AG04449 (cell line): Measurements from ENCODE around the gene NOL4L.

Experiments
- CTCF ChIA-PET: fragments of 350-600 bp; formaldehyde crosslinking; extraction: SDS; loops from one replicate; lab custom pipeline; 2021; ENCODE audit warnings: antibody characterized with exemption; lab: Yijun Ruan, JAX
- POLR2A ChIA-PET: fragments of 400-600, 350-600 bp; formaldehyde crosslinking; extraction: SDS; loops from one replicate; lab custom pipeline; 2020; ENCODE audit warnings: antibody characterized with exemption, inconsistent platforms; lab: Yijun Ruan, JAX
- DNase-seq: peaks from one replicate; pipeline ENCODE4 v3.0.0-alpha.2; 2010; ENCODE audit warnings: low read depth, low spot score
- H3K4me3 ChIP-seq: 2 replicates; pipeline ENCODE4 v1.5.1; 2011; ENCODE audit warnings: low read depth, mild to moderate bottlenecking, control low read depth, low read length
- CTCF ChIP-seq: IDR thresholded peaks from one replicate; pipeline ENCODE4 v1.5.1; 2011; ENCODE audit warnings: mild to moderate bottlenecking, moderate library complexity, low read length, control low read depth, inconsistent platforms; ENCODE audit not compliant: insufficient read depth; ENCODE audit errors: missing control alignments

Gene NOL4L

GRCh38 chr20:32528905-32529670, 56.0 kb downstream of the NOL4L start:
- ChIA-PET POLR2A (no interaction called here), CTCF (interaction anchor here (2.8 to 20.9 kb wide), 2 partner anchors 11 to 125 kb away, joined by 12 to 653 read pairs; no protein-coding TSS in a partner anchor)
- no peak for DNase-seq

GRCh38 chr20:32528171-32528891, 56.8 kb downstream of the NOL4L start:
- CTCF ChIA-PET, result interaction anchor here (0.6 to 20.9 kb wide), 3 partner anchors 10 to 126 kb away, joined by 4 to 653 read pairs (median 12); no protein-coding TSS in a partner anchor
- POLR2A ChIA-PET, result no interaction called here
- DNase-seq, result no peak
- H3K4me3 ChIP-seq, result no peak overlapping the region
- TF ChIP-seq CTCF, result no peak

More at GRCh38 chr20:32528905-32529670, 56.0 kb downstream of the NOL4L start:
- no peak overlapping the region for H3K4me3 ChIP-seq
- no peak for TF ChIP-seq CTCF

- DNase-seq, result no peak
- no peak overlapping the region for H3K4me3 ChIP-seq
- POLR2A ChIA-PET, result no interaction called here
- CTCF ChIA-PET, result interaction anchor here (0.6 to 20.9 kb wide), 3 partner anchors 9 to 127 kb away, joined by 4 to 653 read pairs (median 12); no protein-coding TSS in a partner anchor
- TF ChIP-seq CTCF, result no peak
Observed at GRCh38 chr20:32527447-32528055, 57.6 kb downstream of the NOL4L start.

GRCh38 chr20:32527052-32527446, 58.1 kb downstream of the NOL4L start:
- no peak for TF ChIP-seq CTCF
- H3K4me3 ChIP-seq, result no peak overlapping the region
- DNase-seq, result no peak
- POLR2A ChIA-PET, result no interaction called here
- CTCF ChIA-PET, result interaction anchor here (2.8 to 20.9 kb wide), 2 partner anchors 9 to 127 kb away, joined by 12 to 653 read pairs; no protein-coding TSS in a partner anchor

- POLR2A ChIA-PET, result no interaction called here
- no peak for DNase-seq
- no peak for TF ChIP-seq CTCF
- no peak overlapping the region for H3K4me3 ChIP-seq
- CTCF ChIA-PET, result interaction anchor here (1.2 to 20.9 kb wide), 2 partner anchors 128 to 252 kb away, joined by 3 to 653 read pairs; no protein-coding TSS in a partner anchor
Observed at GRCh38 chr20:32526541-32526940, 58.6 kb downstream of the NOL4L start.
